ENCODE data around the gene TRDN. TPM values are rescaled to one million over a fixed set of nuclear protein-coding genes. Genes with fewer than 3 reads are reported as not detected.
A peak's percentile ranks its signal among the peaks of the same experiment; 100 is the strongest.

Gene TRDN
- total RNA-seq, 2 experiments from 2014 or later: not detected

DNA sequence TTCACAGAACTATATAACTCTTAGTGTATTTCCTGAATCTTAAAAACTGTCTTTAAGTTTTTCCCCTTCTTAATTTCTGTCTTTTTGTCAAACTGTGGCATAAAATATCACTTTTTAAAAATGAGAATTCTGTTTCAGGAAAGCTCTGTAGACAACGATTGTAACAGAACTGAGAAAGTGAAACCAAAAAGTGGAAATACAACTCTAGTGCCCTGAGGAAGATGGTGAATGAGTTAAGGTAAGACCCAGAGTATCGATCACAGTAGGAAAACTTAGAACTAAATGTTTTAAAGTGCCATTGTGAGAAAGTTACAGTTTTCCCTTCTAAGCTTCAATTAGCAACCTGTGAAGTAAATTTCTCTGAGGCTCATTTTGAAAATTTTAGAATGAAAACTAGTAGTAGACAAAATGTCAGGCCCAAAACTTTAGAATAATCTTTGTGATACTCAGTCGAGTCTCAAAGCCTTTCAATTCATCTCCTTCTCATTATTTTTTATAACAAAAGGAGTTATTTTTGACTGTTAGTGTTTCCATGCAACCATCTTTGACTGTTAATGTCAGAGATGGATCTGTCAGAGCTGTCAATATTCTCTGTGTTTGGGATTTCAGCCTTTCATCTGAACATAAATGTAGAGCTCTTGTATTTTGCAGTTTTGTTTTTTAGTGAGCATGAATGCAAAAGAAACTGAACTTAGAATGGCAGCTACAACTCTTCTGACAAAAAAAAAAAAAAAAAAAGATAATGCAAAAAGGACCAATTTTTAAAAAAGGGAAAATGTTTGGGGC is 19.0 kb upstream of the TRDN start:
- H3K4me3 Mint-ChIP-seq: peak overlapping the region; percentile 48
- no peaks in the 10 kb centered on the region for H3K4me1 Mint-ChIP-seq (ENCODE audit: low read depth)
- H3K9me3 Mint-ChIP-seq (ENCODE audit: insufficient read depth): no peaks in the 10 kb centered on the region
- H3K36me3 Mint-ChIP-seq (ENCODE audit: low read depth): no peaks in the 10 kb centered on the region
- no peak for DNase-seq
- no peak for ATAC-seq
- ChIA-PET POLR2A (no interaction called here), CTCF (interaction anchor here (1.2 kb wide), 1 partner anchor 60 kb away, joined by 3 read pairs; no protein-coding TSS in a partner anchor)
- no peaks in the 10 kb centered on the region for H3K27me3 Mint-ChIP-seq (ENCODE audit: low read depth)
- peak overlapping the region; percentile 48 for H3K27ac Mint-ChIP-seq

DNA sequence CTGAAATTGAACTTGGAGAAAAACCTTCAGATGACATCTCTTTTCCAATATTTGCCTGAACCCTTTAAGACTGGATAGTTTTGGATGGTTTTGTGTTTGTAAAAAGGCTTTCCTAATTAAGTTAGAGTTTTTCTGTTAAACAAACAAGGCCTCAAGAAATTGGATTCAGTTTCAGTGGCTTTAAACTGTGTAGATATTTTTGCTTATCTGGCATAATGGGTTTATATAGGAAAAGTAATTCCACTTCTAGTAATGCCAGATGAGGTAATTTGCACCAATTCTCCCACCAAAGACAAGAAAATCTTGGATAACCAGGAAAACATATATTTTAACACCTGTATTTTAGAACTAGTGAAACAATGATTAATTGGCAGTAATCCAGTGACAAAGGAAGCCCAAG is 12.0 kb upstream of the TRDN start:
- Mint-ChIP-seq H3K4me3 (no peak overlapping the region), H3K4me1 (ENCODE audit: low read depth) (no peaks in the 10 kb centered on the region), H3K27me3 (ENCODE audit: low read depth) (no peaks in the 10 kb centered on the region), H3K9me3 (ENCODE audit: insufficient read depth) (peaks cover 9% of the 10 kb centered on the region), H3K36me3 (ENCODE audit: low read depth) (no peaks in the 10 kb centered on the region), H3K27ac (no peak overlapping the region)
- ChIA-PET POLR2A (no interaction called here), CTCF (no interaction called here)
- DNase-seq (no peak), ATAC-seq (no peak)

DNA sequence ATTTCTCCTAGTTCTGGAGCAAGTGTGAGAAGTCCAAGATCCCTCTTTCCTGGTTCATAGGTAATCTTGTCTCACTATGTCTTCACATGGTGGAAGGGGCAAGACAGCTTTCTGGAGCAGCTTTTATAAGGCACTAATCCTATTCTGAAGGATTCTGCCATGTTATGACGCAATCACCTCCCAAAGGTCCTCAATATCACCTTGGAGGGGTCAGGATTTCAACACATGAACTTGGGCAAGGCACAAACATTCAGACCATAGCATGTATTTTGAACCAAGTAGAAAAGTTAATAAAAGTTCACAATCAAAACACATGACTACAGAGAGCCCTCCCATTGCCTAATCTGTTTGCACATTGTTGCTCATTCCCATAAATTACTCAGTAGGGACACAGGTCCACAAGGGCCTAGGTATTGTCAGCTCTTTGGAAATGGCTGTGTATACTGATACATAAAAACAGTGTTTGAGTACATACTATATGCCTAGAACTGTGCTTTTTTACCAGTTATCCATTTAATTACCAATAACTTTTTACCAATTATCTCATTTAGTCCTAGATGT is 11.3 kb upstream of the TRDN start:
- no peak for ATAC-seq
- no peak for DNase-seq
- CTCF ChIA-PET: no interaction called here
- H3K27me3 Mint-ChIP-seq (ENCODE audit: low read depth): no peaks in the 10 kb centered on the region
- peaks cover 13% of the 10 kb centered on the region for H3K9me3 Mint-ChIP-seq (ENCODE audit: insufficient read depth)
- H3K4me1 Mint-ChIP-seq (ENCODE audit: low read depth): no peaks in the 10 kb centered on the region
- no peaks in the 10 kb centered on the region for H3K36me3 Mint-ChIP-seq (ENCODE audit: low read depth)
- no peak overlapping the region for H3K4me3 Mint-ChIP-seq
- no peak overlapping the region for H3K27ac Mint-ChIP-seq
- POLR2A ChIA-PET: no interaction called here

DNA sequence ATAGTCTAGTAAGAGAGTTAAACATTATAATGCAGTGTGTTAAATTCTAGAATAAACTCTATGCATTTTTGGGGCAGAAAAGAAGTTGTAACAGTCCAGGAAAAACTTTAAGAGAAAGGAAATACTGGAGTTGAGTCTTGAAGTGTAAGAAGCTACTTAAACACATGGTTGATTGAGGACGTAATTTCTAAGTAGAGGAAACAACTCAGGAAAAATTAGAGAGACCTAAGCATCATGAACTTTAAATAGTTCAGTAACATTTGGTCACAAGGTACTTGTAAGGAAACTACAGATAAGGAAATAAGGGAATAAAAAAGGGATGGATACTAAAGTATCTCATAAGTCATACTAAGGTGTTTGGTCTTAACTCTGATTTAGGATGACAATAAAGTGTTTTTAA is 4.7 kb upstream of the TRDN start:
- Mint-ChIP-seq H3K27ac (no peak overlapping the region), H3K27me3 (ENCODE audit: low read depth) (no peaks in the 10 kb centered on the region), H3K36me3 (ENCODE audit: low read depth) (no peaks in the 10 kb centered on the region), H3K4me1 (ENCODE audit: low read depth) (no peaks in the 10 kb centered on the region), H3K4me3 (no peak overlapping the region), H3K9me3 (ENCODE audit: insufficient read depth) (peaks cover 8% of the 10 kb centered on the region)
- no peak for DNase-seq
- ChIA-PET CTCF (no interaction called here), POLR2A (no interaction called here)
- no peak for ATAC-seq

DNA sequence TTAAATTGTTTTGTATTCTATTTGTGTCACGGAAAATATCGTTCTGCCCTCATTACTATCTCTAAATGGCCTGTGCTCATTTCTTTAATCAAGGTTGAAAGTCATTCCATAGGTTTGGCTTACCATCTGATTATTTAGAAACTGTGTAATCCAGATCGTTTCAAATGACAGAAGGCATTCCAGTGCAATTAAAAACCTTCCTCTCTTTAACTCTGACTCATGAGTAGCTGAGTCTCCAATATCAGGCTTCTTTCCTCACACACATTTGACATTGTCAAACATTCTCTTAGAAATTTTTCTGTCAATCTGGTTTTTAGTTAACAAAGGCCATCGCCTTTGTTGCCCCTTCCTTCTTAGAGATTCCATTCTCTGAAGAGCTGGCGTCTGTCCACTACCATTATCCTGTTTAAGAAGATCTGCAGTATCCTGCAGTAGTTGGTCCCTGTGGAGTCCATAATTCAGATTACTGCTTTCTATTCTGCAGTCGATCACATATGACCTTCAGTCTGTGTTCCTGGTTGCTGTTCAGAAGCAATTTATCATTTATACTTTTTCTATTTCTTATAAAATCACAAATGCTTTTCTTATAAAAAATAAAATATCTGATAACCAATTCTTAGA is 3.9 kb upstream of the TRDN start:
- H3K9me3 Mint-ChIP-seq (ENCODE audit: insufficient read depth): peaks cover 8% of the 10 kb centered on the region
- no peak for ATAC-seq
- no peaks in the 10 kb centered on the region for H3K27me3 Mint-ChIP-seq (ENCODE audit: low read depth)
- H3K27ac Mint-ChIP-seq: no peak overlapping the region
- no peaks in the 10 kb centered on the region for H3K36me3 Mint-ChIP-seq (ENCODE audit: low read depth)
- H3K4me3 Mint-ChIP-seq: no peak overlapping the region
- CTCF ChIA-PET: no interaction called here
- no peaks in the 10 kb centered on the region for H3K4me1 Mint-ChIP-seq (ENCODE audit: low read depth)
- POLR2A ChIA-PET: no interaction called here
- no peak for DNase-seq

DNA sequence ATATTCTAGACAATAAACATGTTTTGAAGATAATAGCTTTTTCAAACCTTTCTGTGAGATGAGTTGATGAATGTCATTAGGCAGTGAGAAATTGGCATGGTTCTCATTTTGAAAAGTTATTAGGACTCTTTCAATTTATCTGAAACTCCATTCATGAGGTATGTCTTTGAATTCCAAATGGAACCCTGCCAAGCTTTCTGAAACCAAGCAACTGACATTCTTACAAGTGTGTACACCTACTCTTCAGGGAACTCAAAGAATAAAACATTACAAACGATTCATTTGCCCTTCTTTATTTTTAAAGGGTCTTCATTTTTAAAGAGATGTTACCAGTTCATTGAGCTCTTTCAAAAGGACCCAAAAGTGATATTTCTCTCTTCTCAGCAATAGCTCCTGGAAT is 2.1 kb upstream of the TRDN start:
- no peak overlapping the region for H3K4me3 Mint-ChIP-seq
- no peak for DNase-seq
- no peak for ATAC-seq
- no peaks in the 10 kb centered on the region for H3K27me3 Mint-ChIP-seq (ENCODE audit: low read depth)
- CTCF ChIA-PET: no interaction called here
- H3K36me3 Mint-ChIP-seq (ENCODE audit: low read depth): no peaks in the 10 kb centered on the region
- H3K9me3 Mint-ChIP-seq (ENCODE audit: insufficient read depth): peaks cover 5% of the 10 kb centered on the region
- POLR2A ChIA-PET: no interaction called here
- no peaks in the 10 kb centered on the region for H3K4me1 Mint-ChIP-seq (ENCODE audit: low read depth)
- H3K27ac Mint-ChIP-seq: no peak overlapping the region

DNA sequence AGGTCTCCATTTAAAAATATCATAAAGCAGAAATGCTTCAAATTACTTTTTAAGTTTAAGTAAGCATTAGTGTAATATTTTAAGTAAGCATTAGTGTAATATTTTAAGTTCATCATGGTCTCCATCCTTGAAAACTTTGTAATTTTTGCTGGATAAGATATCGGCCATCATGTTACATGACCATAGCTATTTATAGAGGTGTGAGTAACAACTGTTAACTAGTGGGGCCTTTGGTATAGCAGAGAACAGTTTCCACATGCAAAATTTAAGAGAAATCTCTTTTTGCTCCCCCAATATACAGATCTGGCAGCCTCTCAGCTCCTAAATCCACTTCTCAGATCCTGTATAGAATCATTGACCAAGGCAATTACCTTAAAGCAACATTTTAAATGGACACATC is 468 bp downstream of the TRDN start:
- Mint-ChIP-seq H3K4me1 (ENCODE audit: low read depth) (no peaks in the 10 kb centered on the region), H3K27me3 (ENCODE audit: low read depth) (no peaks in the 10 kb centered on the region), H3K4me3 (no peak overlapping the region), H3K9me3 (ENCODE audit: insufficient read depth) (no peaks in the 10 kb centered on the region), H3K36me3 (ENCODE audit: low read depth) (no peaks in the 10 kb centered on the region), H3K27ac (no peak overlapping the region)
- ChIA-PET POLR2A (no interaction called here), CTCF (no interaction called here)
- DNase-seq: no peak
- no peak for ATAC-seq

DNA sequence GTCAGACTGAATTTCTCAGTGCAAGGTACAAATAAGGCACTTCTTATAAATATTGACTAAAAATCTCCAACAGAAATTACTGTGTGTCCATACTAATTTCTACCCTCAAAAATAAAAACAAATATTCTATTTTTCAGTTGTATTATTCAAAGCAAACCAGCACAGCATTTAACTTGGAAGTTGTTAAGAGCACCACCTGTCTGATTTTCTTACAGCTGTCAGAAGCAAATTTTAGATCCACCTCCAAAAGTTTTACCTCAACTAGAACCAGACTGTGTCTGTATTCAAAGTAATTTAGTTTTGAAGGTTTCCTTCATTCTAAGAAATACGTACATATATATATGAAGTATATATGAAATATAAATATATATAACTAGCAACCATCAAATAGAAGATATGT is 1.2 kb downstream of the TRDN start:
- Mint-ChIP-seq H3K27ac (no peak overlapping the region), H3K4me3 (no peak overlapping the region), H3K4me1 (ENCODE audit: low read depth) (no peaks in the 10 kb centered on the region), H3K27me3 (ENCODE audit: low read depth) (no peaks in the 10 kb centered on the region), H3K9me3 (ENCODE audit: insufficient read depth) (no peaks in the 10 kb centered on the region), H3K36me3 (ENCODE audit: low read depth) (no peaks in the 10 kb centered on the region)
- DNase-seq (no peak), ATAC-seq (no peak)
- POLR2A ChIA-PET: no interaction called here
- CTCF ChIA-PET: no interaction called here

DNA sequence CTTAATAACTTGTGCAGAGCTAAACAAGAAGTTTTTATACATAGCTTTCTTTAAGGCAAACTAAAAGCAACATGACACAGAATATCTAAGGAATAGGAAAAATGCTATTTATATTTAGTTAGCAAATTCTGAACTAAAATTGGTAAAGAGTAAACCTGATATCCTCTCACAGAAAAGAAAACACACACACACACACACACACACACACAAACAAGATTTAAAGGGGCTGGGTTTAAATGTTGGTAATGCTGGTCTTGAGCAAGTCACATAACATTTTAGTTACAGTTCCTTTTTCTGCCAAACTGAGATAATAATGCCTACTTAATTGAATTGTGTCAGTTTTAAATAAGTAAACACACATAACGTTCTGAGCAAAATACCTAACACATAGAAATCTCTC is 1.6 kb downstream of the TRDN start:
- DNase-seq (no peak), ATAC-seq (no peak)
- ChIA-PET CTCF (no interaction called here), POLR2A (no interaction called here)
- H3K27me3 Mint-ChIP-seq (ENCODE audit: low read depth): no peaks in the 10 kb centered on the region
- no peaks in the 10 kb centered on the region for H3K36me3 Mint-ChIP-seq (ENCODE audit: low read depth)
- no peak overlapping the region for H3K27ac Mint-ChIP-seq
- H3K4me1 Mint-ChIP-seq (ENCODE audit: low read depth): no peaks in the 10 kb centered on the region
- H3K9me3 Mint-ChIP-seq (ENCODE audit: insufficient read depth): no peaks in the 10 kb centered on the region
- no peak overlapping the region for H3K4me3 Mint-ChIP-seq

DNA sequence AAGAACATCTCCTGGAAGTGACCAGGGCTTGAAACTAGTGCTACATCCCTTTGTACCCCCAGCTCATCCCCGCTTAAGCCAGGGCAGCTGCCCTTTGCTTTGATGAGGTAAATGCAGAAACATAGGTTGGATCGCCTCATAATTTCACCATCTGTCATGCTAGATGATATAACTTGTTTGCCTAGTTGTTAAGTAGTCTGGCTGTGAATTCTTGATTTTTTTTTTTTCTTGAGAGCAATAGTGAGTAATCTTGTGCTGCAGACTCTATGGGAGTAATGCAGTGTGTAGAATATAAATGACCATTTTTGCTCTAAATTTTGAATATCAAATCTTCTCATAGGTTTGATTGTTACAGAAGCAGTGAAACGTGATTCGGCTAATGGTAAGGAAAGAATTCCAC is 4.1 kb downstream of the TRDN start:
- ChIA-PET POLR2A (no interaction called here), CTCF (no interaction called here)
- no peaks in the 10 kb centered on the region for H3K27me3 Mint-ChIP-seq (ENCODE audit: low read depth)
- ATAC-seq (no peak), DNase-seq (no peak)
- H3K9me3 Mint-ChIP-seq (ENCODE audit: insufficient read depth): no peaks in the 10 kb centered on the region
- no peak overlapping the region for H3K27ac Mint-ChIP-seq
- no peaks in the 10 kb centered on the region for H3K36me3 Mint-ChIP-seq (ENCODE audit: low read depth)
- no peak overlapping the region for H3K4me3 Mint-ChIP-seq
- no peaks in the 10 kb centered on the region for H3K4me1 Mint-ChIP-seq (ENCODE audit: low read depth)

DNA sequence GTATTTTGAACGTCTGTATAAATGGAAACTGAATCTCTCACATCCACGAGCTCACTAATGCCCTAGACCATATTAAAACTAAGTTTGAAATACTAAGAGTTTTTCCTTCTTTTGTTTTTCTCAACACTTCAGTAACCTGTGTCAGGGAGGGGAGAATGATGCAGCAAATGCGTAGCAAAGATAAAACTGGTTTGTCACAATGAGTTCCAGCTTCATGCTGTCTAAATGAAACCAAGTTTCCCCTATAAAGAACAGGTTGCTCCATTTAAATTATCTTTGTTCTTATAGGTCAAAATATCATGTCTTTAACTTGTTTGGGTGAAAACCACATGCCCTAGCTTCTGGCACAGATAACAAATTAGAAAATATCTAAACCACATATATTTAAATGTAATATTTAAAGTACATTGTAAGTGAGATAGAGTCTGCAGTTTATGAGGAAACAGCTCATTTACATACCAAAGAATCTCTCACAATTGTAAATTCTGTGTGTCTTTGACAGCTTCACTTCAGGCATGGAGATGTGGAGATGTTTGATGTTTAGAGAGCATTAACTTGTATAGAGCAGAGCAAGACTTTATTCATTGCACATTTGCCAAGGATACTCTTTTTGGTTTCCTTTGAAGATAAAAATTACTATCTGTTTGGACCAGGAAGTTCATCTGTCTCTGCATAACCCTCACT is 7.3 kb downstream of the TRDN start:
- no peak for DNase-seq
- ChIA-PET POLR2A (no interaction called here), CTCF (no interaction called here)
- Mint-ChIP-seq H3K27ac (no peak overlapping the region), H3K36me3 (ENCODE audit: low read depth) (no peaks in the 10 kb centered on the region), H3K4me3 (no peak overlapping the region), H3K4me1 (ENCODE audit: low read depth) (no peaks in the 10 kb centered on the region), H3K27me3 (ENCODE audit: low read depth) (no peaks in the 10 kb centered on the region), H3K9me3 (ENCODE audit: insufficient read depth) (no peaks in the 10 kb centered on the region)
- no peak for ATAC-seq

DNA sequence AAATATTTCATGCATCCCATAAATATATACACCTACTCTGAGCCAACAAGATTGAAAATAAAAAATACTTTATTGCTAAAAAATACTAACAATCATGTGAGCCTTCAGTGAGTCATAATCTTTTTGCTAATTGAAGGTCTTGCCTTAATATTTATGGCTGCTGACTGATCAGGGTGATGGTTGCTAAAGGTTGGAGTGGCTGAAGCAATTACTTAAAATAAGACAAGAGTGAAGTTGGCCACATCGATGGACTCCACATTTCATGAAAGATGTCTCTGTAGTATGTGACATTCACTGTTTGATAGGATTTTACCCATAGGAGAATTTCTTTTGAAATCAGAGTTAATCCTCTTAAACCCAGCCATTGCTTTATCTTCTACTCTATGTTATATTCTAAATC is 11.1 kb downstream of the TRDN start:
- ChIA-PET CTCF (no interaction called here), POLR2A (no interaction called here)
- Mint-ChIP-seq H3K27ac (no peak overlapping the region), H3K4me1 (ENCODE audit: low read depth) (no peaks in the 10 kb centered on the region), H3K27me3 (ENCODE audit: low read depth) (no peaks in the 10 kb centered on the region), H3K4me3 (no peak overlapping the region), H3K9me3 (ENCODE audit: insufficient read depth) (no peaks in the 10 kb centered on the region), H3K36me3 (ENCODE audit: low read depth) (no peaks in the 10 kb centered on the region)
- DNase-seq: no peak
- ATAC-seq: no peak

Measured in activated CD8-positive, alpha-beta T cell treated with anti-CD3 and anti-CD28 coated beads, Interleukin-2, amount 10 ng/mL, durations not matched to agents 7 days and 5 days (primary cell).